Breast epithelium (tissue), 3 donors: ENCODE data around the gene IL36B.

Source experiments
- CTCF ChIP-seq, 3 donors: fragments of 450-650 bp; IDR thresholded peaks; one replicate each; pipeline ENCODE4 v1.5.1; 2016 to 2017; ENCODE audit warnings: antibody characterized with exemption in 3 of 3, mild to moderate bottlenecking in 3 of 3, moderate library complexity in 3 of 3
- POLR2A ChIP-seq: fragments of 450-650 bp; IDR thresholded peaks from one replicate; pipeline ENCODE4 v1.6.1; 2016; ENCODE audit warnings: antibody characterized with exemption, mild to moderate bottlenecking, moderate library complexity
- POLR2AphosphoS5 ChIP-seq, 3 donors: sonication (generic); formaldehyde crosslinking; IDR thresholded peaks; one replicate each; pipeline ENCODE4 v1.6.1; 2017; ENCODE audit warnings: antibody characterized with exemption in 3 of 3

GRCh38 chr2:113009622-113010021, 43.0 kb downstream of the IL36B start:
- TF ChIP-seq CTCF (IDR thresholded peaks at IDR 0.05) (no peak), POLR2AphosphoS5 (IDR thresholded peaks at IDR 0.05) (no peak), POLR2A (no peak)
